ENCODE data around the gene USP49.
A peak's percentile ranks its signal among the peaks of the same experiment; 100 is the strongest.
"Not testable (repeated sequence)": the region's sequence is repeated elsewhere in the genome, so short reads cannot be mapped to it uniquely, and the experiment has no call there.

The USP49 gene

DNA sequence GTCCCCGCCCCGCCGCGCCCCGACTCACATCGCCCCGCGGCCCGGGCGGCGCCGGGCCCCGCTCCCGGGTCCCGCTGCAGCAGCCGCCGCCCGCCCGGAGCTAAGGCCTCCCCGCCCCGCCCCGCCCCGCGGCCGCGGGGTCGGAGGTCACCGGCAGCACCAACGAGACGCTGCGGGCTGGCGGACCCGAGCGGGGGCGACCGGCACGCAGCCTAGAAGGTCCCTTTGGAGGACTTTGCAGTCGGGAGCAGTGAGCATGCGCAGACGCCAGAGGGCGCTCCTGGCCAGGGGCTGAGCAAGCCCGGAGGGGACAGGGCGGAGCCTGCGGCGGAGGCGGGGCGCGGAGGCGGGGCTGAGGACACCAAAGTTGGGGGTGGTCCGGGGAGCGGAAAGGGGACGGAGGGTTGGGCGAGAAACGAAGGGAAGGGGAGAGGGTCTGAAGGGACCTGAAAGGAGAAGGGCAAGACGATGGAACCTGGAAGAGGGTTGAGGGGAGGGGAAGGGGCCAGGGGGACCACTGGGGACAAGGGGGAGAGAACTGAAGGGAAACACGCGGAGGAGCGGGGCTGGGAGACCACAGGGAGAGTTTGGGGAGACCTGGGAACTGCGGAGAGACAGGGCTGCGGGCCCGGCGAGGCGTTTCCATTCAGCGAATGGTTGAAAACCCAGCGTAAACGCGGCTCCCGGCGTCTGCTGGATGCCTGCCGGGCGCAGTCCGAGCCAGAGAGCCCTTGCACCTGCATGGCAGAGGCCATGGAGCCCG, 115.2 kb downstream of the USP49 start, which contains the start of gene FRS3:
FRS3 (minus strand) TSS at position 113 of the 763 bp plus-strand sequence. CDS start 2,913 bp downstream, outside the sequence.
- peak; percentile 86 for DNase-seq (ENCODE audit: low spot score)

DNA sequence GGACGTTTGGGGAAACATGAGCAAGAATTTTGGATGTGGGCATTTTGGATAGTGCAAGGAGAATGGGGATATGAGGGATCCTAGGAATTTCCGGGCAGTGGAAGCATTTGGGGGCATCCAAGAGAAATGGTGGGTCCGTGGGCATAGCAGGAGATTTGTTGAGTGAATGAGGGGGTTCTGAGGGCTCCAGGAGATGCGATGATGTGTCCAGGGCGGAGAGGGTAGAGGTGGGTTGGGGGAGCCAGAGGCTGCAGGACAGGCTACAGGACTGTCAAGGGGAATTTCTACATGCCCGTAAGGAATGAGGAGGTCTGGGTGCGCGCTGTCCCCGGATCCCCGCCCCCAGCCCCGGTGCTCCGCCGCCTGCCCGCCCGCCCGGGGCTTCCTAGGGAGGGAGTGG, 115.8 kb downstream of the USP49 start:
- no peak for DNase-seq (ENCODE audit: low spot score)

DNA sequence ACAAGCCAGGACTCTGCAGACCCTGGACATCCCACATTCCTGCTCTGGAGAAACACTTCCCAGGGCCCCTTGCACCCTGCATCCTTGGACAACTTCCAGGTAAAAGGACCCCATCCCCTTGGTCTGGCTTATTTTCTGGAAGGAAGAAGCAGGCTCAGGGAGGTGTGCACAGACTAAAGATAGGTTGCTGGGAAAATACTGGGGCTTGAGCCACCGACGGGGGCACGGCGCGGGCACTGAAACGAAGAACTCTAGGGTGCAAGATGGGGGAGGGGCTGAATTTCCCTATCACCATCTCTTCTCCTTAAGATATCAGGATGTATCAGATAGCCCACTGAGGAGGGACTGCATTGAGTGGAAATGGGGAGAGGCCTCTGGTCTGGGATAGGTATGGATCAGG, 116.3 kb downstream of the USP49 start:
- DNase-seq (ENCODE audit: low spot score) = no peak

DNA sequence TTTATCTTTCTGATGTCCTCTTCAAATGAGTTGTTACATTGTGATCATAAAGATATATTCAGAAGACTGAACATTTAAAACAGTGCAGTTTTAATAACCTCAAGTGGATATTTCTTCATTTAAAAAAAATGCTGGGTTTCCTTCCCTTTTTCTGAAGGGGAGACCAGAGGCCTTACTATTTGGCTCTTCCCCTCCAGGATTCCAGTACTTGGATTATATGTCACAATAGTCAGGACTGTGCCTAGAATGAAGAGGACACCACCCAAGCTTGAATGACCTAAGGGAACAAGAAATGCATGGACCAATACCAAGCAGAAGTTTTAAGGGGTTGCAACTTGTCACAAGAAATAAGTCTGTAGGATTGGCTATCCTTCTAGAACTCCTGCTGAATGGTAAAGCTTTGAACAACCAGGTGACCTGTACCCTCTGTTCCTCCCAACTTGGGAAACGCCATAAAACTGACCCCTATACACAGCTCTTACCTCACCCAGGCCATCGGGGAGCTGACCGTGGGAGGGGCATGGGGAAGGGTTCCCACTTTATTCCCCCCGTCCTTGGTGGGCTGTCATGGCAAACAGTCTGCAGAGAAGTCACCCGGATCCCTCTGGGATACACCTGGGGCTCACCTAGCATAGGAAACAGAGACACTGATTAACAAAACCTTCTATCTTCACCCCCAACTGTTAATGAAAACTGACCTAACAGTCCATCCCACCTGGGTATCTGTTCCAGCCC, 117.5 kb downstream of the USP49 start:
- DNase-seq (ENCODE audit: low spot score) = no peak

DNA sequence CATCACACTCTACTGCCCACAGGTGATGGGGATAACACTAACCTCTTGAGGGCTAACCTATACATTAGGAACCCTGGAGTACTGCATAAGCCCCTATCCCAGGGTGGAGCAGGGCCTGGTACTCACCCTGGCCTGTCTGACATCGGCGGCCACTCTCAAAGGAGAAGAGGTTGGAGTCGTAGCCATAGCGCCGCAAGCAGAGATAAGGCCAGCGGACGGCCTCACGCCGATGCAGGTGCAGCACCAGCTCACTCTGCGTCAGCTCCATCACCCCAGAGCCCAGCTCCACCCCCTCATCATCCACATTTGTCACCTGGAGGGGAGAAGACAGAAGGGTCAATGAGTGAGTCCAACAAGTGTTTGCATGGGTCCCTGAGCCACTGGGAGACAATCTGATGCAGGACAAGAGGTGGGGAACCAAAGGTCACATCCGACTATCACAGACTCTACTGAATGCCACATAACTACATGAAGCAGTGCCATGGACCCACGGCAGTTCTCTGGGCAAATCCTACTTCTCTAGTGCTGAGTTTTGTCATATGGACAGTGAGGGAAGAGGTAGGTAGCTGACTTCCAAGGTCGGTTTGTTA, 119.8 kb downstream of the USP49 start:
- no peak for DNase-seq (ENCODE audit: low spot score)

DNA sequence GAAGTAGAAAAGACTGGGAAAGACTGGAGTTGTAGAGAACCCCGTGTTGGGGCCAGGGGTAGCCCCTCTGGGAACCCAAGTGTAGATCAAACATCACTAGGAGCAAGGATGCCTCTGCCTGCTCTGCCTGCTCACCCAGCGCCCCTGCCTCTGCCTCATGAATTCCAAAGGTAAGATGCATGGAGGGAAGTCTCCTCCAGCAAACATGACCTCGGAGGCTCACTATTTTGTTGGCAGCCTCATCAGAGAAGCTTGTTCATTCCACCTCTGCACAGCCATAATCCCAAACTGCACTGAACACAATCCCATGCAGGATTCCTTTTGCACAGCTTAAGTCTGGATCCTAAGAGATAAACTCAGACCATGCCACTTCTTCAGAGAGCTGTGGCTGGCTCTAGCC, 120.3 kb downstream of the USP49 start:
- no peak for DNase-seq (ENCODE audit: low spot score)

DNA sequence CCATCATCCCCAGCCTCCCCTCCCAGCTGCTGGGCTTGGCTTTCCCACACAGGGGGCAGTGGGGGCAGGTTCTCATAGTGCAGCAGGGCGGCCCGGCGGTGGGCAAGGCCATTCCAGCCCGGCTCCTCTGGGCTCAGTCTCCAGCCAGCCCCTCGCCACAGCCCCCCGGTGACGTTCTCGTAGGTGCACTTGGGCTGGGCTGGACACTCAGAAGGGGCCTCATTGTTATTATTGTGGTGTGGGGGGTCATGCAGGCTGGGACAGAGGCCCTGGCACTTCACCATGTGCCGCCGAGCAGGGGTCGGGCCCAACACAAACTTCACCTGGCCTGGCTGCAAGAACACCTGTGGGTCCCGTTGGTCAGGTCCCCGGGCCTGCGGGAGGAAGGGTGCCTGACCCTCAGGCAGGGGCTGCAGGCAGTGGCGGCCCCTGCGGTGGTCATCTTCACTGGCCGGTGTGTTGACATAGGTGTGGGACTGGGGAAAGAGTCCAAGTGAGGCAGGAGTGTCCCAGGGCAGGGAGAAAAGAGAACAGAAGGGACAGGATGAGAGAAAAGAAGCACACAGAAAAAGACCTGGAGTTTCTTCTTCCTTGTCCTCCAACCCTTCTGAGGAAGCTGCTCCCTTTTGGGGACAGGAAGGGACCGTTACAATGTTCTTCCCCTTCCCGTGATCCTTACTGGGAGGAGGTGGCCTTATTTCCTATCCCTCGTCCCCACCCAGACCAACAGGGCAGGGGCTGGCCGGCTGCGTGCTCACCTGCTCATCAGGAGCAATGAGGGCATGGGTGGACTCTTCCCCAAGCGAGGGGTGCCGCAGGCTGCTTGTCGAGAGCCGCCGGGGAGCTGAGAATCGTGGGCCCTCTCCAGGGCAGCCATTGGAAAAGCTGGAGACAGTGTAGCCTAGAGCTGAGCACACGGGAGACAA, 123.9 kb downstream of the USP49 start:
- DNase-seq (ENCODE audit: low spot score) = no peak

DNA sequence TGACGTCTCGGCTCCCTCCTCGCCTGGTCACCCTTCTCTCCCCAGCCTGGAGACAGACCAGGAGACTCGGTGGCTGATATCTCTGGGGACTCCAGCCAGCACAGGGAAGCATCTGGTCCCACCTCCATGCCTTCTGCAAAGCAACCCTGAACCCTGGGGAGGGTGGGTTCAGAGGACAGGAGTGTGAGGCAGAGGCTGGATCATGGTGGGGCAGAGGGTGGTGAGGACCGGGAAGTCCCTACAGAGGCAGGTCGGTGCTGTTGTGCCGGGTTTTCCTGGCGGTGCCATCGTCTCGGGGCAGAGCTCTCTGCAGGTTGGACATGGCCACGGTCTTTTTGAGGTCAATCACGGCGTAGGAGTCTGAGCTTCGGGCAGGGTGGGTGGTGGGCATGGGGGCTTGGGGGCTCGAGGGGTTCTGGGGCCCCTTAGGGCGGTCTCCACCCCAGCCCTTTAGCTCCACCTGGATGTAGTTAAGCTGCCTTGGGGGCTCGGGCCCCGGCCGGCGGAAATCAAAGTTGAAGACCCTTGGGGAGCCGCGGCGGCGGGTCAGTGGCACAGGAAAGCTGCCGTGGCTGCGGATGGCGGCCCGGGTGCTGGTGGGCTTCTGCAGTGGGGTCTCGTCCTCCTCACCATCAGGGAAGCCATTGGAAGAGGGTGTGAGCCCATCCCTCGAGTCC, 124.7 kb downstream of the USP49 start:
- DNase-seq (ENCODE audit: low spot score) = no peak

DNA sequence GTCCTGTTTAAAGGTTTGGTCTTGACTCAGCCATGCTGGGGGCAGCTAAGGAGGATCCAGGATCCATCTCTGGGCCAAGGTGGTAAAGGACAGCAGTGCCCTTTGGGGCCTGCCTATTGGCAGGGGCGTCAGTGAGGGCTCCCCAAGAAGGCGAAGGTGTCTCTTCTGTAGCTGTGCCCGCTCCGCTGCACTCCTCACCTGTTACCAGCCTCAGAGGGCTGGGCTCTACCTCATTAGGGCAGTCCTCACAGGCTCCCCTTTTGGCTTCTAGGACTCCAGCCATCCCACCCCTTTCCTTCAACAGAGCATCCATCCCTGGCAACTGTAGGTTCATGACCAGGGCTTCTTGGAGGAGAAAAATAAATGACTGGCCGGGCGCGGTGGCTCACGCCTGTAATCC, 125.8 kb downstream of the USP49 start:
- no peak for DNase-seq (ENCODE audit: low spot score)

DNA sequence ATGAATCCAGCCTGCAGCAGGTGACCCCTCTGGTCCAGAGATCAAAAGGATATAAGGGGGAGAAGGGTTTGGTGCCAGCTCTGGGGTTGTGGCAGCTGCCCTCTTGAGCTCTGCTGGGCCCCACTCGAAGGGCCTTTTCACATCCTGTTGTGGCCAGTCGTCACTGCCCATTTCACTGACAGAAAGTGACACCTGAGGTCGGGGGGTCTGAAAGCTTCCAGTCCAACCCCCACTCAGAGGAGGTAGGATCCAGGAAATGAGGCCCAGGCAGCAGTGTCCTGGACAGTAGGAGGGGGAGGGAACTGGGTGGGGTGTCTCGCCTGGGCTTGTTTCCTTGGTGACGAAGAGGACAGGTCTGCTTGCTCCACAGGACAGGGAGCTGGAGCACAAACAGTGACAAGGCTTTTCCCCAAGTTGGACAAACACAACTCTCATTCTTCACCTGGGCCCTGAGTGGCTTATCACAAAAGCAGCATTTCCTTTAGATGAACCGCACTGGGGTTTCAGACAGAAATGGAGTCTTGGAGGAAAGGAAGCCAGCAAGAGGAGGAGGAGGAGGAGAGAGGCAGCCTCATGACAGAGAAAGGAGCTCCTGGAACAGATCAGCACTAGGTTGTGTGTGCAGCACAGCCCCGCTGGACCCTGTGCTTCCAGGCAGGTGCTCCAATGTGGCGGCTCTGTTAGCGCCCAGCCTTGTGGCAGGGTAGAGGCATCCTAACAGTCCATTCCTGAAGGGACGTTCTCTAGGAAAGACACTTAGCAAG, 126.4 kb downstream of the USP49 start:
- DNase-seq (ENCODE audit: low spot score) = no peak

DNA sequence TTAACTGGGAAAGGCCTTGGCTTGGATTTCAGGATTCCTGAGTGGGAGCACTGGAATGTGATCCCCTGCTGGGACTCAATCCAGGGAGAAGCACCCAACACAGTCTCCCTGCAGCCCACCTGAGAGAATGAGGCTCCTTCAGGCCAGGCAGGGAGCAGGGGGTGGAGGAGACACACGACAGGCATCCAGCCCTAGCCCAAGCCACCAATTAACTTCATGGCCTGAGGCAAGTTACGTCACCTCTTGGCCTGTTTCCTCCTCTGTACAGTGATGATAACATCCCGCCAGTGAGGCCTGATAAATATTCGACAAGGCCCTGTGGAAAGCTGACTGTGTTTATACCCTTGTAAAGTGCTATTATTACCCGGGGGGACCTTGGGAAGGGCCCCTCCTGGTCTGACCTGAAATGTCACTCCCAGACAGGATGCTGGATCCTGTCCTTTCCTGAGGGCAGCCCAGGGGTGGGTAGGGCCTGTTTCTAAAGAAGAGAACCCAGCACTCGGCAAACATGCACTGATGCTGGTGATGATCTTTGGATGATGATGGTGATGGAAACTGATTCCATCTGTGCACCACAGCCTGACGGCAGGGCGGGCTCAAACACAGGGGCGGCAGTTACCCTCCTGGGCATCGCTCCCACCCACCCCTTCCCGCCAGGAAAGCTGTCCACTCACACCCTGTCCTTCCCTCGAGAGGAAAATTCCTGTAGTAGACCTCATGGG, 127.9 kb downstream of the USP49 start:
- DNase-seq (ENCODE audit: low spot score) = no peak

DNA sequence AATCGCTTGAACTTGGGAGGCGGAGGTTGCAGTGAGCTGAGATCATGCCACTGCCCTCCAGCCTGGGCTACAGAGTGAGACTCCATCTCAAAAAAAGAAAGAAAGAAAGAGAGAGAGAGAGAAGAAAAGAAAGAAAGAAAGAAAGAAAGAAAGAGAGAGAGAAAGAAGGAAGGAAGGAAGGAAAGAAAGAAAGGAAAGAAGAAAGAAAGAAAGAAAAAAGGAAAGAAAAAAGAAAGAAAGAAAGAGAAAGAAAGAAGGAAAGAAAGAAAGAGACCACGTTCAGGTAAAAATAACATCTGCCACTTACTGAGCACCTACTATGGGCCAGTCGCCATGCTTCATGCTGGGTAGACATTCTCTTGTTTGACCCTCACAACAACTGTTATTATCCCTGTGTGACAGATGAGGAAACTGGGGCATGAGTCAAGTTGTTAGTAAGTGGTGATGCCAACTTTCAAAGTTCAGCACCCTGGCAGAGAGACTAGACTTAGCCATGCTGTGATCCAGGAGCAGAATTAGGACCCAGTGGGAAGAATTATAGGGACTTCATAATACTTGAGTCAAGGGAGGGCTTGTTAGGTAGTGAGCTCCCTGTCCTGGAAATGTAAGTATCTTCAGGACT, 129.0 kb downstream of the USP49 start:
- not testable (repeated sequence) for DNase-seq (ENCODE audit: low spot score)

DNA sequence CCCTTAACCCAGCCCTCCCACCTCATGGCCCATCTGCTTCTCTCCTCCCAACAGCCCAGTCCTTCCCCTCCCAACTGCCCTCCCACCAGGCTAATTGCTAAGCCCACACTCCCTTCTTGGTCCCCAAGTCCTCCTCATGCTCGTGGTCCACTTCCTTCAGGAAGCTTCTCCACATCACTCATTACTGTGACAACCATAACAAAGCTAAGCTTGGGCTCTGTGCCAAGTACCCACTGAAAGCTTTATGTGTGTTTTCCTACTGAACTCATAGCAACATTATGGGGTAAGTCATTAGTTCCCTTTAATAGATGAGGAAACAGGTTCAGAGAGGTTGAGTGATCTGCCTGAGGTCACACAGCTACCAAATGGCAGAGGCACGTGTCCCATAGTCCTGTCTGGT, 131.7 kb downstream of the USP49 start:
- DNase-seq (ENCODE audit: low spot score) = no peak

DNA sequence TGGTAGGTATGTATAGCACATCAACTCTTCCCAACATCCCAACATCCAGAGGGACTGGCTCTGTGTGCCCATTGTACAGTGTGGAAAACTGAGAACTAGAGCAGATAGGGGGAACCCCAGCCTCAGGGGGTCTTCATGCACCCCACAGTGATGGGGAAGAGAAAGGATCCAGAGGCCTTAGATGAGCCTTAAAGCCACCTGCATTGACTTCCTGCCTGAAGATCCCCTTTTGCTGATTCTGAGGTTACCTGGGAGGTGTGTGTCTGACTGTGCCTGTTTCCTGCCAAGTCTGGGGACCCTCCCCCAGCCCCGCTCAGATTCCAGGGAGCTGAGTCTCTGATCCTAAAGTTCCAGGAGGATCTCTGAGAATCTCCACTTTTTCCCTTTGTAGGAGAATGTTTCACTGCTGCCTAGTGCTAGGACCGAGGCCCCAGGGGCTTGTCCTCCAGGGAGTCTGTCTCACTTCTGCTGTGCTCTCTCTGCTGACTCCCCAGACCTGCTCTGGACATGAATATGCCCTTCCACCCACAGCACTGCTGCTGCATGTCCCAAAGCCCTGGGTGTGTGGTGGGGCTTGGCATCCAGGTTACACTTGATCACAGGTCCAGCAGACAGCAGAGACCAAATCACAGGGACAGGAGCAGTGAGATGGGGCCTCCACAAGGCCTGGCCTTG, 135.1 kb downstream of the USP49 start:
- no peak for DNase-seq (ENCODE audit: low spot score)

DNA sequence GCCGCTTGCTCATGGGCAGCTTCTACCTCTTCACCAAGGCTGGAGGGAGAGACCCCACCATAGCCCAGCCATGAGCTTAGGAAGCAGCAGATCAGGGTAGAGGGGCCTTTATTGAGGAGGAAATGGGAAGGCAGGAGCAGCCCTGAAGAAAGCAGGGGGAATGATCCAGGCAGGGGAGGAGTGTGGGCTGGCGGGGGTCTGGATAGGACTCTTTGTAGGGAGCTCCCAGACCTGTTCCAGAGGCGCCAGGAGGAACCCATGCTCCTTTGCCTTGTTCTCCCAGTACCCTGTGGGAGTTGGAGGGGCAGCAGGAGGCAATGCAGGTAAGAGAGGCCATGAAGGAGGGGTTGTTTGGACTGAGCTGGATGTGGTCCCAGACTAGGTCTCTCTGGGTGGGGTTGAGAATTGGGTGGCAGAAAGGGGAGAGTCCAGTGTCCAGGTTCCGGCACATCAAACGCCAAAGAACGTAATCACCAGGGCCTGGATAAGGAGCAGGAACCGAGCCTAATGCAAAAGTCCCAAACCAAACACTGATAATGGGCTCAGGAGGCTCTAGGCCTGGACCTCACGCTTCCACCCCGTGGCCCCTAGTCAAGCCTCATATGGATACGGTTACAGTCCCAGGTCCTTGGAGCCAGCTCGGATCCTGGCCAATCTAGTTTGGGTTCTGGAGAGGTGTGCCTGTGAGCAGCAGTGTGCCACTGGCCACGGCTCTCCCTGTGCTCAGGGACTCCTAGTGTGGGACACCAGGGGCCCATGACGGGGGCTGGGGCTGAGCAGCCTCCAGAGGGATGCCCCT, 135.9 kb downstream of the USP49 start:
- DNase-seq (ENCODE audit: low spot score) = no peak

DNA sequence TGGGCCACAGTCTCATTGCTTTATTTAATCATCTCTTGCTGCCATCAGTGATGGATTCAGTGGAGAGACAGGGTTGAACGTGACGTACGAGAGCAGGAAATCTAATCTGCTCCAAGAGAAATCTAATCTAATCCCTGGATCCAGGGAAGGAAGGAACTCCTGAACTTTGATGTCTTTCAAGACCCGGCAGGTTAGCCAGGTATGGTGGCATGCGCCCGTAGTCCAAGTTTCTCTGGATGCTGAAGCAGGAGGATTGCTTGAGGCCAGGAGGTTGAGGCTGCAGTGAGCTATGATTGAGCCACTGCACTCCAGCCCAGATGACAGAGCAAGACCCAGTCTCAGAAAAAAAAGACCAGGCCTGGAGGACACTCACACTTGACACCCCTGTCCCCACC, 136.5 kb downstream of the USP49 start:
- DNase-seq (ENCODE audit: low spot score) = no peak

DNA sequence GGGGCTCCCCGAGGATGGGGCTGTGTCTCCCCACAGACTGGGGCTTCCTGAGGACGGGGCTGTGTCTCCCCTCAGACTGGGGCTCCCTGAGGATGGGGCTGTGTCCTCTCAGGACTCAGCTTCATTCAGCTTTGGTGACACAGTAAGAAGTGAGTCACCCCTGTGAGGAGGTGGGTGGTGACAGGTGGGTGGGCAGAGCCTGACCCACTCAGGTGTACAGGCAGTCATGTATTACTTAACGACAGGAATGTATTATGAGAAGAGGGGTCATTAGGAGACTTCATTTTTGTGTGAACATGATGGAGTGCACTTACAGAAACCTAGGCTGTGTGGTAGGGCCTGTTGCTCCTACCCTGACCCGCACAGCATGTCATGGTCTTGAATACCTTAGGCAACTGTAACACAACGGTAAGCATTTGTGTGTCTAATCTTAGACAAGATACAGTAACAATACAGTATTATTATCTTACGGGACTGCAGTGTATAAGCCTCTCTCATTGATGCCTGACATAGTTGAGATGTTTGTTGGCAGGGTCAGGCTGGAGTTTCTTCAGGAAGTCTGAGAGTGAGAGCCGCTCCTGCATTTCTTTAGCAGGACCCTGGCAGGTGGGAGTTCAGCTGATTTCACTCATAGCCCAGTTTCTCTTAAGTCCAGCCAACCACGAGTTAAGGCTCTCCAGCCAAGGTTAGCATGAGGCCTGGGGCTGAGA, 137.1 kb downstream of the USP49 start:
- no peak for DNase-seq (ENCODE audit: low spot score)

DNA sequence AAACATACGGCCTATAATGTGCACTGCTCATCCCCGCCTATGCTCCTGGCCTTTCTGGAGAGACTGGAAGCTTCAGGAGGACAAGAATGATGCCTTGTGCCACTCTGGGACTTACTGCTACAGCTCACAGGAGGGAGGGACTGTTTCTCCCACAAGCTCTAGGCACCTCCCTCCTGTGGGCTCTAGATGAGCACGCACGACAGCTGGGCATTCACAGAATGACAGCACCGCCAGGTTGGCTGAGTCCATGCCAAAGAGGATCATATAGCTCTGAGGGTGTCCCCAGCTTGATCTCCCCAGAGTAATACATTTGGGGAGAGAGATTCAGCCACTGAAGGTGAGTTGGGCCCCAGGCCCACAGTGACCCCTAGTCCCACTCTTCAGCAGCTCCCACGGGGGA, 137.9 kb downstream of the USP49 start:
- no peak for DNase-seq (ENCODE audit: low spot score)
